AG10803 (cell line): ENCODE data around the gene CKLF.

Experiments
- DNase-seq: peaks from one replicate; pipeline ENCODE4 v3.0.0; 2010; ENCODE audit warnings: low read depth
- H3K4me3 ChIP-seq: 2 replicates; pipeline ENCODE4 v1.5.1; 2011; ENCODE audit warnings: mild to moderate bottlenecking, low read length, control low read depth
- TF ChIP-seq, protein P1 (sequence below): conservative IDR thresholded peaks from 2 replicates; pipeline ENCODE4 v1.5.1; 2011; ENCODE audit warnings: mild to moderate bottlenecking, low read length, control low read depth, inconsistent platforms

Gene CKLF

DNA sequence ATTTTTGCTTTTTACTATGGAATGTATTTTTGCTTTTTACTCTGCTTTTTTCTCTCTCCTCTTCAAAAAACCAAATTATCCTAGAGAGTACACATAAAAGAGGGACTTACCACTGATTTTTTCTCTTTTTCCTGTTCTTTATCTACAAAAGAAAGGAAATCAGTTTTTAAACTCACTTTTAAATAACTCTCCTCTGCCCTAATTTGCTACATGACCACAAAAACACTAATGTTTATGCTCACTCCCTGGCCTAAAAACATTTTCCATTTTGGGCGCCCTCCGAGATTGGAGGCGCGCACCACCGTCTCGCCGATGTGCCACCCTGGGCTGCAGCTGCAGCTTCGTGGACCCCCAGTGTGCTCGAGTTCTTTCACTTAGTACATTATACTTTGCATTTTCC is 3.5 kb upstream of the CKLF start:
- peak overlapping the region; percentile 67 for H3K4me3 ChIP-seq
- TF ChIP-seq, protein P1, sequence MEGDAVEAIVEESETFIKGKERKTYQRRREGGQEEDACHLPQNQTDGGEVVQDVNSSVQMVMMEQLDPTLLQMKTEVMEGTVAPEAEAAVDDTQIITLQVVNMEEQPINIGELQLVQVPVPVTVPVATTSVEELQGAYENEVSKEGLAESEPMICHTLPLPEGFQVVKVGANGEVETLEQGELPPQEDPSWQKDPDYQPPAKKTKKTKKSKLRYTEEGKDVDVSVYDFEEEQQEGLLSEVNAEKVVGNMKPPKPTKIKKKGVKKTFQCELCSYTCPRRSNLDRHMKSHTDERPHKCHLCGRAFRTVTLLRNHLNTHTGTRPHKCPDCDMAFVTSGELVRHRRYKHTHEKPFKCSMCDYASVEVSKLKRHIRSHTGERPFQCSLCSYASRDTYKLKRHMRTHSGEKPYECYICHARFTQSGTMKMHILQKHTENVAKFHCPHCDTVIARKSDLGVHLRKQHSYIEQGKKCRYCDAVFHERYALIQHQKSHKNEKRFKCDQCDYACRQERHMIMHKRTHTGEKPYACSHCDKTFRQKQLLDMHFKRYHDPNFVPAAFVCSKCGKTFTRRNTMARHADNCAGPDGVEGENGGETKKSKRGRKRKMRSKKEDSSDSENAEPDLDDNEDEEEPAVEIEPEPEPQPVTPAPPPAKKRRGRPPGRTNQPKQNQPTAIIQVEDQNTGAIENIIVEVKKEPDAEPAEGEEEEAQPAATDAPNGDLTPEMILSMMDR = no peak
- no peak for DNase-seq

- peak; percentile 76 for DNase-seq
- peak within 1 kb of the TSS; percentile 67 for H3K4me3 ChIP-seq
- TF ChIP-seq, protein P1 = peak; percentile 27
Observed at GRCh38 chr16:66549284-66550131, 2.9 kb upstream of the CKLF start, which contains the start of gene TK2. TK2 (minus strand) TSS chr16:66550122; CDS start chr16:66550061, 61 bp downstream.

- no peak overlapping the region for H3K4me3 ChIP-seq
- TF ChIP-seq, protein P1 = peak; percentile 34; the same call in 1 of the 2 replicates
- peak; percentile 32 for DNase-seq
Observed at GRCh38 chr16:66551348-66551759, 1.0 kb upstream of the CKLF start.

- DNase-seq = no peak
- TF ChIP-seq, protein P1 = no peak
- peak overlapping the region; percentile 90 for H3K4me3 ChIP-seq
Observed at GRCh38 chr16:66551788-66552285, 539 bp upstream of the CKLF start.

DNA sequence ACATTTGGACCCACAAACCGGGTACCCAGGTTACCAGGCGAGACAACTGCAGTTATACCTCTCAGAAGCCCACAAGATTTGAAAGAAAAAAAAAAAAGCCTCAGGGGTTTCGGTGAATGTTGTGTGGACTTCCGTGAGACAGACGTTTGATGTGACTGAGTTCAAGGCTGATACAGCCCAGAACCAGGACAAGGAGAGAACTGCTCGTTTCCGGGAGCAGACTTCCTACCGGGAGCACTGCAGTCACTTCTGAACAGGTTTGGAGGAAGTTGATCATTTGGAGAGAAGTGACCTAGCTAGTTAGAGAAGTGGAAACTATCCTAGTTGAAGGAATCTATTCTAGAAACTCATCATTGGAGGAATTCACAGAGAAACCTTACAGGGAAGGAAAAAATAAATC is 847 bp downstream of the CKLF start:
- TF ChIP-seq, protein P1 = no peak
- DNase-seq = no peak
- peak overlapping the region; percentile 90 for H3K4me3 ChIP-seq

DNA sequence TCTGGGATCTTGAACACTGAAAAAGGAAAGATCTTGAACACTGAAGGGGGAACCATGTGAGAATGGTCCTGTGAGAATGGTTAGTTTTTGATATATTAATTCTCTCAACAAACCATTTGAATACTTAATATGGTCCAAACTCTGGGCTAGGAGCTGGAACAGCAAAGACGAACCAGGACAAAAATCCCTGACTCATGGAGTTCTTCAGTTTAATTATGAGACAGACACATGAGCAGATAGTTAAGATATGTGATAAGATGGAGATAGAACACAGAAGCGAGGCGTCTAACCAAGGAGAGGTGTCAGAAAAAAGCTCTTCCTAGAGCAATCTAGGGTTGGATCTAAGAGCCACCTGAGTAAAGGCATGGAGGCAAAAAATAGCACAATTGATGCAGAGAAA is 1.6 kb downstream of the CKLF start:
- H3K4me3 ChIP-seq = no peak overlapping the region
- no peak for DNase-seq
- TF ChIP-seq, protein P1 = no peak

DNA sequence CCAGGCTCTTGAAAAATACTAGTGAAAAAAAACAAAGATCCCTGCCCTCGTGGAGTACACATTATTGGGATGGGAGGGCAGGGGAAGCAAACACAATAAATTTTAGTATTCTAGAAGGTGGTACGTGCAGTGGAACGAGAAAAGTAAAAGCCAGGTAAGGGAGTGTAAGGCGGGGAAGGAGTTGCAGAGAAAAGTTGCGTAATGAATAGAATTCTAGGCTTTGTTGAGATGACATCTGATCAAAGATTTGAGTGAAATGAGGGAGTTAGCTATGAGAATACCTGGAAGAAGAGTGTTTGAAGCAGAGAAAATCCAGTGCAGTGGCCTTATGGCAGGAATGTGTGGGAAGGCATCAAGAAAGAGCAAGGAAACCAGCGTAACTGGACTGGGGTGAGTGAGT is 2.1 kb downstream of the CKLF start:
- no peak for DNase-seq
- H3K4me3 ChIP-seq = no peak overlapping the region
- TF ChIP-seq, protein P1 = no peak
